Left lung (tissue), 14 donors: ENCODE measurements around the gene C10orf71. TPM values are rescaled to one million over a fixed set of nuclear protein-coding genes. Genes with fewer than 3 reads are reported as not detected.
A peak's percentile ranks its signal among the peaks of the same experiment; 100 is the strongest.

Source experiments
- ATAC-seq: fragments of 200-7000 bp; cut with Tn5 transposase; one replicate; pipeline ENCODE4 v1.9.1; 2020; ENCODE audit warnings: moderate library complexity
- DNase-seq, 4 donors: peaks; one replicate each; pipeline ENCODE4 v3.0.0-alpha.2; 2013 to 2020
- H3K27ac ChIP-seq, 2 donors: fragments of 200-600 bp; sonication (generic) in 1 of 2; one replicate each; pipeline versions ENCODE4 v1.5.0 to v1.8.0; 2020 to 2021
- H3K27me3 ChIP-seq, 2 donors: fragments of 200-600 bp; sonication (generic) in 1 of 2; one replicate each; pipeline versions ENCODE4 v1.5.0 to v1.8.0; 2020 to 2021
- H3K36me3 ChIP-seq, 2 donors: fragments of 200-600 bp; sonication (generic) in 1 of 2; one replicate each; pipeline versions ENCODE4 v1.5.0 to v1.8.0; 2020 to 2021
- H3K4me1 ChIP-seq, 2 donors: fragments of 200-600 bp; one replicate each; pipeline ENCODE4 v1.8.0; 2021
- H3K4me3 ChIP-seq, 2 donors: fragments of 200-600 bp; sonication (generic) in 1 of 2; one replicate each; pipeline versions ENCODE4 v1.5.0 to v1.8.0; 2020 to 2021; ENCODE audit warnings: mild to moderate bottlenecking in 1 of 2
- H3K9me3 ChIP-seq, 2 donors: fragments of 200-600 bp; sonication (generic) in 1 of 2; one replicate each; pipeline versions ENCODE4 v1.5.0 to v1.8.0; 2020 to 2021
- CTCF ChIP-seq, 2 donors: fragments of 200-600 bp; sonication (generic) in 1 of 2; IDR thresholded peaks; one replicate each; pipeline versions ENCODE4 v1.5.0 to v1.8.0; 2021; ENCODE audit warnings: antibody characterized with exemption in 2 of 2
- intact Hi-C, 2 donors: fragments of 100-400 bp; cut with DNase I; formaldehyde crosslinking; loops; one replicate each; pipeline versions ENCODE4 v1.11.2 to v1.14.2; 2022
- long read RNA-seq, 12 donors: library from polyadenylated mRNA in 2 of 12; unstranded in 2 of 12; transcript quantifications; one replicate each; pipeline ENCODE4 v2.0.0 and lab custom pipeline, GENCODE V29; 2019 to 2026
- polyA plus RNA-seq, 6 donors: library from polyadenylated mRNA; unstranded; fragments of 120-200 nt; gene quantifications; one replicate each; pipeline ENCODE4 v1.2.1, GENCODE V29; 2013; ENCODE audit not compliant: insufficient read length in 6 of 6
- total RNA-seq, 2 donors: library from RNA; stranded (reverse); fragmentation: NEBNext Ultra II Directional; extraction: Animal tissue kit (Norgen Biotek cat#: 25700); gene quantifications; one replicate each; pipeline ENCODE4 v1.2.1, GENCODE V29; 2021
- donor health status: DM: no; HTN: yes; CAD: no.
- donor health status: DM: no; HTN: no; CAD: no.

Gene C10orf71, protein sequence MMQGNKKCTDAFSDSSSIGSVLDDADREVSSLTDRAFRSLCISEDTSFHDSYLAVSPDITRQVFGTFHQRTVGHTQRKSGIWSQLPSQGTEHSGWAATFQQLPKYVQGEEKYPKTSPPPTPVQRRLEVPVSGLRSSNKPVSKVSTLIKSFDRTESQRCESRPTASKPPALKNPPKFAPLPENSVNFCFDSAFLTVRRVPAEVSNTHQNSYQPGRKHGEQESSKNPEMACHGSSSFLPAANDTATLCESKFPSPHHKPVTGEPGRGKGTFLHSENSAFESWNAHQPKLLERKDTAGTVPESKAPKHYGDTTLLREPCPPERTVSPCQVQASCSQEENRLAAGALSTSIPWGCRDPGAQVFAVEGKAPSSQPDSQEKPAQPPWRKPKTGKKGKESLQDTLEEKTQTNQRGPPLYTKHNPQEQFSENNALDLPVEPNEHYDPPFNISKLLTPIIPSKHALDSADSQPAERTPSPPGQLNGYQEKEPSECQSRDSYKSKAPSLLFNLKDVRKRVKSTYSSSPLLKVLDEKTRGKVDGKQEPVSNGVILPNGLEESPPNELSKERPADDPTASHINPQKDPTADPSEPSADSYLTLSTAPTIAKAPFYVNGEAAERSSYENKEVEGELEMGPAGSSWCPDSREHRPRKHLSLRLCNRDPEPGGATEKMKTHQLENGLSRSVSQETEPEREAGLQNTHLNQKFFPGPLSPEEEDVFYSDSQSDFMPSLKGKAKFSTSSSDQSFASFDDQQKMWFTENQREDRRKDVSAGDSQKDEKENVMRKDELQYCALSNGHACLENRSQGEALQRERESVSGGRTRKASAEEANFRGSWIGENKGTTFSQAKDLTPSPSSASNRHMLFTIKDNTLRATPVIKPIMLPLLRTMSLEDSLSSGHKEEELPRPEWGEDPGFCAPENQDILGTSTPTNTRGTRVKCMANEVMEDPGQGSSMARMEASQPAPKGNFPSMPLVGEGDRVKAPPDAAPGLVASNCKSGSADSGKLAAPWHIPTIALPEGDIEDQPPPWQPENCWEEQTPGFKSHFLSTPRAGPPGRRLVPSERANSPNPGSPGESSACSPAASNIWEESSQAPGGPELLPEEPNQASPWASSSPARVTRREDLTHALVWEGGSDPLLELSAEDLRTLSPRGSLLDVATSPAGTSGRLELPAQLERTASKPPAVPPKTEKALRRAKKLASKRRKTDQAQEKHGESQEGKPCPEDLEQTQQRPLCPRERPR (N-terminal part only)
- total RNA-seq, result not detected
- polyA plus RNA-seq, result not detected
- long read RNA-seq, donor 1, result 0 reads
- long read RNA-seq, donor 2, result 0 reads
- long read RNA-seq, donor 3, result 0 reads
- long read RNA-seq, donor 4, result 0 reads
- long read RNA-seq, donor 5, result 0 reads
- long read RNA-seq, donor 6, result 0 reads
- long read RNA-seq, donor 7, result 0 reads
- long read RNA-seq, donor 8, result 0 reads
- long read RNA-seq, donor 9, full-length matches to known transcripts, result 1 of 1 reads
- long read RNA-seq, donor 9, partial matches to known transcripts, result 0 of 1 reads
- long read RNA-seq, donor 9, other reads (novel, unspliced or antisense), result 0 of 1 reads
- long read RNA-seq, donor 10, result 0 reads
- long read RNA-seq, donor 11, result 0 reads
- long read RNA-seq, donor 12, result 0 reads

- H3K36me3 ChIP-seq, result no peaks in the 10 kb centered on the region
- no peak within 1 kb of the TSS for H3K27ac ChIP-seq
- no peak within 1 kb of the TSS for H3K4me3 ChIP-seq
- no peak for TF ChIP-seq CTCF (IDR thresholded peaks at IDR 0.05)
- intact Hi-C loops, result no loop called here
- DNase-seq (peak in 2 of 4 donors; percentile 8 to 32), ATAC-seq (no peak)
- H3K27me3 ChIP-seq, result no peaks in the 10 kb centered on the region
- H3K9me3 ChIP-seq, result no peaks in the 10 kb centered on the region
- peaks cover 0 to 3% of the 10 kb centered on the region in 2 donors for H3K4me1 ChIP-seq
Observed at GRCh38 chr10:49298983-49299815, at the start of gene C10orf71. TSS of gene C10orf71 (plus strand) at chr10:49299170. CDS start at chr10:49322546, 23,376 bp downstream.

- intact Hi-C loops, result no loop called here
- H3K36me3 ChIP-seq, result no peaks in the 10 kb centered on the region
- no peak overlapping the region for H3K4me3 ChIP-seq
- no peak overlapping the region for H3K27ac ChIP-seq
- no peaks in the 10 kb centered on the region for H3K9me3 ChIP-seq
- DNase-seq, result no peak
- H3K4me1 ChIP-seq, result peaks cover 0 to 18% of the 10 kb centered on the region in 2 donors
- no peaks in the 10 kb centered on the region for H3K27me3 ChIP-seq
- ATAC-seq, result no peak
- no peak for TF ChIP-seq CTCF (IDR thresholded peaks at IDR 0.05)
Observed at GRCh38 chr10:49252313-49253034, 46.5 kb upstream of the C10orf71 start.

DNA sequence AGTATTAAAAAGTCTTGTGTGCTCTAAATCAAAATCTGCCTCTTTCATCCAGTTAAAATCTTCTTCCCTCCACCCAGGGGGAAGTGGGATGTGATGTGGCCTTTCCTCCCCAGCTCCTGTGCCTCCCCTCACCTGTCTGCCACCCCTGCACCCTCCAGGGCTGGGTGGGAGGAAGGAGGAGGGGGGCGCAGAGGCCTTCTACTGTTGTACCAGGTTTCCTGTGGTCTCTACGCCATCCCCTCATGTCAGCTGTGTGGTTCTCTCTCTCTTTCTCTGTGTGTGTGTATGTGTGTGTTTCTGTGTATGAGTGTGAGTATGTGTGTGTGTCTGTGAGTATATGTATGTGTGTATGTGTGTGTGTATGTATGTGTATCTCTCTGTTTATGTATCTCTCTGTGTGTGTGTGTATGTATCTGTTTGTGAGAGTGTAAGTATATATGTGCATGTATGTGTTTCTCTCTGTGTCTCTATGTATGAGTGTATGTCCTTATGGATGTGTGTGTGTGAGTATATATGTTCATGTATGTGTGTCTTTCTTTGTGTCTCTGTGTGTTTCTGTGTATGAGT, 45.5 kb upstream of the C10orf71 start:
- intact Hi-C loops, result no loop called here
- H3K27me3 ChIP-seq, result no peaks in the 10 kb centered on the region
- no peak for TF ChIP-seq CTCF (IDR thresholded peaks at IDR 0.05)
- ATAC-seq (no peak), DNase-seq (no peak)
- no peak overlapping the region for H3K4me3 ChIP-seq
- H3K4me1 ChIP-seq, result peaks cover 0 to 18% of the 10 kb centered on the region in 2 donors
- H3K36me3 ChIP-seq, result no peaks in the 10 kb centered on the region
- no peak overlapping the region for H3K27ac ChIP-seq
- H3K9me3 ChIP-seq, result no peaks in the 10 kb centered on the region
